ENCODE measurements around the gene BCAN. TPM values are rescaled to one million over a fixed set of nuclear protein-coding genes. Genes with fewer than 3 reads are reported as not detected.

BCAN gene
- total and polyA plus RNA-seq, 2 experiments from 2014 or later, result 2.3 to 5.5 TPM

GRCh38 chr1:156645056-156645455, 3.1 kb downstream of the BCAN start (continued):
- TF ChIP-seq ETS1 (IDR thresholded peaks at IDR 0.05) (no peak), ZNF331 (CRISPR knock-in tag; IDR thresholded peaks at IDR 0.05; ENCODE audit: low read depth) (no peak)

GRCh38 chr1:156645666-156646065, 3.7 kb downstream of the BCAN start:
- H3K79me2 ChIP-seq (replicated peaks; ENCODE audit: insufficient read depth), result no peaks in the 10 kb centered on the region
- Mint-ChIP-seq H3K4me1 (peaks cover 29% of the 10 kb centered on the region), H3K4me3 (no peak overlapping the region; the same call in 2 of the 3 replicates), H3K27me3 (ENCODE audit: insufficient read depth, low read depth, poor library complexity) (peaks cover 52% of the 10 kb centered on the region), H3K9me3 (no peaks in the 10 kb centered on the region), H3K27ac (no peak overlapping the region), H3K36me3 (ENCODE audit: low read depth) (no peaks in the 10 kb centered on the region; the same call in 2 of the 3 replicates)
- no peak overlapping the region for H3K4me3 ChIP-seq
- H4K20me1 ChIP-seq (replicated peaks; ENCODE audit: insufficient read depth), result peaks cover 3% of the 10 kb centered on the region; the same call in 1 of the 2 replicates
- H3K27ac ChIP-seq (ENCODE audit: low read depth), result no peak overlapping the region
- no peak overlapping the region for H2AFZ ChIP-seq
- no peak overlapping the region for H3K4me2 ChIP-seq
- peaks cover 100% of the 10 kb centered on the region for H3K27me3 ChIP-seq (ENCODE audit: insufficient read depth)
- no peaks in the 10 kb centered on the region for H3K36me3 ChIP-seq (ENCODE audit: insufficient read depth)
- DNase-seq (ENCODE audit: low spot score) (no peak), ATAC-seq (no peak)
- no peaks in the 10 kb centered on the region for H3K9me2 ChIP-seq (ENCODE audit: insufficient read depth)
- peaks cover 13% of the 10 kb centered on the region for H3K4me1 ChIP-seq (ENCODE audit: insufficient read depth)
- peaks cover 12% of the 10 kb centered on the region; the same call in 1 of the 2 replicates for H3F3A ChIP-seq (replicated peaks; ENCODE audit: low read depth)
- TF ChIP-seq NANOG (IDR thresholded peaks at IDR 0.05; ENCODE audit: borderline replicate concordance) (no peak), EZH2phosphoT487 (IDR thresholded peaks at IDR 0.05; ENCODE audit: unreplicated experiment) (no peak), REST (IDR thresholded peaks at IDR 0.05; ENCODE audit: unreplicated experiment) (no peak), EZH2 (IDR thresholded peaks at IDR 0.05; ENCODE audit: low read depth, unreplicated experiment) (no peak), ZNF331 (CRISPR knock-in tag; IDR thresholded peaks at IDR 0.05; ENCODE audit: low read depth) (no peak), ETS1 (IDR thresholded peaks at IDR 0.05) (no peak), CREB1 (CRISPR knock-in tag; IDR thresholded peaks at IDR 0.05; ENCODE audit: low read depth) (no peak), POLR2AphosphoS5 (IDR thresholded peaks at IDR 0.05; ENCODE audit: low read depth) (no peak), ZNF114 (CRISPR knock-in tag; IDR thresholded peaks at IDR 0.05) (no peak), STAT1 (IDR thresholded peaks at IDR 0.05; ENCODE audit: unreplicated experiment) (no peak), JUNB (IDR thresholded peaks at IDR 0.05; ENCODE audit: unreplicated experiment) (no peak), CTCF (conservative IDR thresholded peaks at IDR 0.05; ENCODE audit: low read depth in 2 of 2) (no peak)

Data from GM23338 (cell line).